Neural crest cell (in vitro differentiated cells): ENCODE measurements around the gene ARMH3. TPM values are rescaled to one million over a fixed set of nuclear protein-coding genes. Genes with fewer than 3 reads are reported as not detected.

Experiments
- DNase-seq: peaks from one replicate; pipeline ENCODE4 v3.0.0; 2021; ENCODE audit warnings: low read depth, mixed read lengths, low spot score
- H3K27ac Mint-ChIP-seq: one replicate; pipeline ENCODE4 v1.8.0; 2021; ENCODE audit warnings: mild to moderate bottlenecking, mixed read lengths; ENCODE audit not compliant: unreplicated experiment
- H3K27me3 Mint-ChIP-seq: 2 replicates; pipeline ENCODE4 v1.8.0; 2021; ENCODE audit warnings: low read depth, mild to moderate bottlenecking, mixed read lengths
- H3K36me3 Mint-ChIP-seq: 2 replicates; pipeline ENCODE4 v1.8.0; 2021; ENCODE audit warnings: low read depth, mild to moderate bottlenecking, mixed read lengths
- H3K4me1 Mint-ChIP-seq: 2 replicates; pipeline ENCODE4 v1.8.0; 2021; ENCODE audit warnings: mixed read lengths
- H3K4me3 Mint-ChIP-seq: one replicate; pipeline ENCODE4 v1.8.0; 2021; ENCODE audit warnings: mild to moderate bottlenecking, mixed read lengths
- H3K9me3 Mint-ChIP-seq: 2 replicates; pipeline ENCODE4 v1.8.0; 2021; ENCODE audit warnings: mixed read lengths
- total RNA-seq: library from RNA; stranded (reverse); gene quantifications from 2 replicates; pipeline ENCODE4 v1.2.1, GENCODE V29; 2021
- TF ChIP-seq, protein P1 (sequence below): fragments of 200-600 bp; sonication (generic); conservative IDR thresholded peaks from 2 replicates; pipeline ENCODE4 v1.5.0; 2021; ENCODE audit warnings: antibody characterized with exemption, mild to moderate bottlenecking

Gene ARMH3
- total RNA-seq, 1 donor from 2014 or later = 24.4 TPM

DNA sequence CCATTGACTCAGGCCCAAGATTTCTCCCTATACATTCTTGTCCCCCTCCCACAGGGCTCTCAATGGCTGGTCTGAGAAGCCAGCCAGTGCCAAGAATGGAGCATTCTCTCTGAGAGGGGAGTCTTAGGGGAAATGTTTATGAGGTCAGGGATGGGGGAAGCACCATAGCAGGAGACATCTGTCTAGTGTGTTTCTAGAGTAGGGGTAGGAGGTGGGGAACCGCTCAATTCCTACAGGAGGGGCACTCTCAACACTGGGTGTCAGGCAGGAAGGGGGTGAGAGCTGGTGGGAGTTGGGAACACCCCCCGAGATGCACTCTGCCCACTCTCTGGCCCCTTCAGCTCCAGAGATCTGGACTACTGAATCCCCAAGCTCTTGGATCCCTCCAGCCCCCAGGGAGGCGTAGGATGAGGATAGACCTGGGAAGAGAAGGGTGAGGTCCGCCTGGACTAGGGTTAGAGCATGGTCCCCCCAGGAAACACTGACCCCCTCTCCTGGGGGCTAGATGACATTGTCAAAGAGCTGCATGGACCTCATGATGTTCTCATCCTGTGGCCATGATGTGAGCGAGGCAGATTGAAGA is 229.0 kb downstream of the ARMH3 start:
- H3K36me3 Mint-ChIP-seq = peaks cover 8% of the 10 kb centered on the region
- peaks cover 23% of the 10 kb centered on the region for H3K4me1 Mint-ChIP-seq
- DNase-seq = no peak
- no peaks in the 10 kb centered on the region for H3K9me3 Mint-ChIP-seq
- H3K27ac Mint-ChIP-seq = no peak overlapping the region
- no peaks in the 10 kb centered on the region for H3K27me3 Mint-ChIP-seq
- TF ChIP-seq, protein P1, sequence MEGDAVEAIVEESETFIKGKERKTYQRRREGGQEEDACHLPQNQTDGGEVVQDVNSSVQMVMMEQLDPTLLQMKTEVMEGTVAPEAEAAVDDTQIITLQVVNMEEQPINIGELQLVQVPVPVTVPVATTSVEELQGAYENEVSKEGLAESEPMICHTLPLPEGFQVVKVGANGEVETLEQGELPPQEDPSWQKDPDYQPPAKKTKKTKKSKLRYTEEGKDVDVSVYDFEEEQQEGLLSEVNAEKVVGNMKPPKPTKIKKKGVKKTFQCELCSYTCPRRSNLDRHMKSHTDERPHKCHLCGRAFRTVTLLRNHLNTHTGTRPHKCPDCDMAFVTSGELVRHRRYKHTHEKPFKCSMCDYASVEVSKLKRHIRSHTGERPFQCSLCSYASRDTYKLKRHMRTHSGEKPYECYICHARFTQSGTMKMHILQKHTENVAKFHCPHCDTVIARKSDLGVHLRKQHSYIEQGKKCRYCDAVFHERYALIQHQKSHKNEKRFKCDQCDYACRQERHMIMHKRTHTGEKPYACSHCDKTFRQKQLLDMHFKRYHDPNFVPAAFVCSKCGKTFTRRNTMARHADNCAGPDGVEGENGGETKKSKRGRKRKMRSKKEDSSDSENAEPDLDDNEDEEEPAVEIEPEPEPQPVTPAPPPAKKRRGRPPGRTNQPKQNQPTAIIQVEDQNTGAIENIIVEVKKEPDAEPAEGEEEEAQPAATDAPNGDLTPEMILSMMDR = no peak
- peak overlapping the region; percentile 41 for H3K4me3 Mint-ChIP-seq

DNA sequence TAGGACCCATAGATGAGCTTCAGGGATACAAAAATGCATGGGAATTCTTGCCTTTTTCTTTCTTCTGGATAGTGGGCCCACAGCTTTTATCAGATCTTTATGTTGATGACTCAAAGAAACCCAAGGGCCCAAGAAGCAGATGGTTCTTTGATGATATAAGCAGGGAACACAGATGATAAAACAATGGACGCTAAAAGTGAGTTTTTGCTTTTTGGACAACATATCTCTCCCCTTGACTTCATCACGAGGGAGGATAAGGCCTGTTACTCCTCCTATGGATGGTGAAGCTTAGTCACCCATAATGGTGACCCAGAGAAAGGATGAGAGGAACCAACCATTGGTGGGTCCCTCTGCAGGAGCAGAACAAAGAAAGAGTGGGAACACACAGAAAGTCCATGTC is 231.2 kb downstream of the ARMH3 start:
- Mint-ChIP-seq H3K27ac (no peak overlapping the region), H3K4me3 (no peak overlapping the region), H3K4me1 (peaks cover under 1% of the 10 kb centered on the region), H3K27me3 (no peaks in the 10 kb centered on the region), H3K36me3 (peaks cover 8% of the 10 kb centered on the region), H3K9me3 (no peaks in the 10 kb centered on the region)
- no peak for DNase-seq
- TF ChIP-seq, protein P1 = no peak

DNA sequence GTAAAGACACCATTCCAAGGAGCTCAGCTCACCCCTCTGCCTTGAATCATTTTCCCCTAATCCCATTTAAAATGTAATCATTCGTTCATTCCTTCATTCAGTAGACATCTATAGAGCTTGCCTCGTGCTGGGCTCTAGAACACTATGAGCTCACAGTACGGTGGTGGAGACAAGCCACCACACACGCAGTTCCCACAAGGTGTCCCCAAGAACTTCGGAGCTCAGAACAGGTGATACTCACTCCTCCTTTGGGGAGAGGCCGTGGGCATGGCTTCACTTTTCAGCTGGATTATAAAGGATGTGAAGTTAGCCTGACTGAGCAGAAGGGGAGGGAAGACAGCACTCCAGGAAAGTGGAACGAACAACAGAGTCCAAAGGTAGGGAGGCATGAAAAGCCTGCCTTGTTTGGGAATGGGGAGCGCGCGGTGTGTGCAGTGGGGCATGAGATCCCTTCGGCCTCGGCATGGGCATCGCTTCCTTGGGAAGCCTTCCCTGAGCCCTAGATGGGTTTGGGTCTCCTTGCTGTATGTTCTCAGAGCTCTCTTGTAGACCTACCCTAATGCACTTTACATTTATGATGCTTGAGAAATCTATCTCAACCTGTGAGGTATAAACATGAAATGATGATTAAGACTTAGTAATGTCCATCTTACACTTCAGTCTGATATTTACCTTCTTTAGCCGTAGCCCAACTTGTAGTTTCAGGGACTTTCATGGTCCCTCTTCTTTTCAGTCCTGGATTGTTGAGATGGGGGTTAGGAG is 236.9 kb downstream of the ARMH3 start:
- no peaks in the 10 kb centered on the region for H3K36me3 Mint-ChIP-seq
- no peak for DNase-seq
- TF ChIP-seq, protein P1 = no peak

DNA sequence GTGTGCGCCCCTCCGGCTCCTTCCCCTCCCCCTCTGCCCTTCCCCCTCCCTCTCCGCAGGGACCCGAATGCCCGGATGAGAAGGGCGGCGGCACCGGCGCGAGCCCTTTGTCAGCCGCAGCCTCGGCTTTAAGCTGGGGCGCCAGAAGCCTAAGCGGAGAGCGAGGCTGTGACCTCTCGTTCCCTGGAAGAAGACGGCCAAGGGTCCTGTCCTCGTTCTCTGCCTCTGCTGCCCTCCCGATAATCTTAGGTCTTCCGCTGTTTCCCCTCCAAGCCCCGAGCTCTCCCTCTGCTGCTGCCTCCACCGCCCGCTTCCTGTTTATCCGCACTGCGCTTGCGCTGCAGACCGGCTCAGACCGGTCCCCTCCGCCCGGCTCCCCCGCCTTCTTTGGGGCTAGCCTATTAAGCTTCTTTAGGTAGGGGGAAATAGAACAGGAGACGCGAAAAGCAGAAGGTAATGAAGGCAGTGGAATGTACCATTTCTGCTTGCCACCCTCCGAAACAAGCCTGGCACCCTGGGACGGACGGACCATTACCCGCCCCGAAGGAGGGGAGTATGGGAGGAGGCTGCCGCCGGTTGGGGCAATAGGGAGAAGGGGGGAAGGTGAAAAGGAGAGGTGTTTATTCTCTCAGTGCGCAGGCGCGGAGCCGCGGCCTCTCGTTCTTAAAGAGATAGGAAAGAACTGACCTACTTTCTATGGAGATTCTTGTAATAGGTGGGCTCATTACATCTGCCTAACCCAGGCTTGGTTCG is 237.7 kb downstream of the ARMH3 start, which contains the start of gene OGA:
Gene OGA, minus strand, starts transcription at position 326 of the 753 bp plus-strand sequence. CDS start 422 bp downstream, outside the sequence.
- Mint-ChIP-seq H3K36me3 (no peaks in the 10 kb centered on the region), H3K4me1 (peaks cover 49% of the 10 kb centered on the region), H3K27me3 (peaks cover 4% of the 10 kb centered on the region), H3K27ac (peak within 1 kb of the TSS; percentile 99), H3K9me3 (no peaks in the 10 kb centered on the region), H3K4me3 (peak within 1 kb of the TSS; percentile 98)
- DNase-seq = peak; percentile 91
- TF ChIP-seq, protein P1 = no peak

More for the DNA sequence above, 236.9 kb downstream of the ARMH3 start:
- Mint-ChIP-seq H3K4me1 (peaks cover 44% of the 10 kb centered on the region), H3K4me3 (peak overlapping the region; percentile 98), H3K27me3 (peaks cover 4% of the 10 kb centered on the region), H3K9me3 (no peaks in the 10 kb centered on the region), H3K27ac (peak overlapping the region; percentile 59)

DNA sequence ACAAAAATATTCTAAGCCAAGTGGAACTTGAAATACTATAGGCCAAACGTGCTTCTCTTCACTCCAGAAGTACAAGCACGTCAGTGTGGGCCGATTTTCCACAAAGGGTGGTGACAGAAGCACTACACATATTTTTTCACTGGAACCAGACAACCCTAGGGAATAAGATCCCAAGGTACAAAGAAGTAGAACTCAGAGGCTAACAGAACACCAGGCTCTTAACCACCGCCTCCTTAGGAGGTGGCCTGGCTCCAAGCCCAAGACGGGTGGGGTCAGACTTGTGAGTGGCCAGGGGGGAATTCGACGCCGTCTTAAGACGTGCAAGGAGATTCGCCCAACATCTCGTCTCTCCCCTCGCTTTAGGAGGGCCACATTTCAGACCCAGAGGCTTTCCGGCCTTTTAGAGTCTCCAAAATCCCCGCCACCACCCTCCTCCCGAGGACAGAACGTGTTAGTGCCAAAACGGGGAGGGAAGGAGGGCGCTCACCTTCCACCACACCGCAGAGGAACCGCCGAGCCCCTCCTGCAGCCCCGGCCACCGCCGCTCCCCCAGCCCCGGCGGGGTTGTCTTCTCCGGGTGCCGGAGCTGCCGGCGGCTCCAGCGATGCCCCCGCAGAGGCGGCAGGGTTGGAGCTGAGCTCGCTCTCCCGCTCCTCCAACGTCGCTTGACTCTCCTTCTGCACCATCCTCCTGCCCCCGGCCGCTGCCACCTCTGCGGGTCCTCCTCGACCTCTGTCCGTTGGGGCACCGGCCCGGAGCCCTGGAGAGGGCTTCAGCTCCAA is 238.4 kb downstream of the ARMH3 start:
- Mint-ChIP-seq H3K4me1 (peaks cover 50% of the 10 kb centered on the region), H3K9me3 (no peaks in the 10 kb centered on the region), H3K27ac (peak overlapping the region; percentile 99), H3K4me3 (peak overlapping the region; percentile 98), H3K36me3 (no peaks in the 10 kb centered on the region), H3K27me3 (peaks cover 4% of the 10 kb centered on the region)
- no peak for DNase-seq
- TF ChIP-seq, protein P1 = no peak
